ENCODE measurements around the gene MLXIP. TPM values are rescaled to one million over a fixed set of nuclear protein-coding genes. Genes with fewer than 3 reads are reported as not detected.

The MLXIP gene
- total RNA-seq, 1 experiment from 2014 or later = 124 TPM

GRCh38 chr12:122050706-122051105 is 27.9 kb upstream of the MLXIP start:
- ChIA-PET POLR2A (no interaction called here), CTCF (interaction anchor here (0.5 to 0.9 kb wide), 2 partner anchors 76 to 278 kb away, joined by 3 read pairs; no protein-coding TSS in a partner anchor)
- DNase-seq (ENCODE audit: low read depth, low spot score) = no peak
- Histone ChIP-seq H3K36me3 (ENCODE audit: control insufficient read depth, insufficient read depth, low read length) (no peaks in the 10 kb centered on the region), H3K27me3 (ENCODE audit: control insufficient read depth, insufficient read depth, low read length) (no peaks in the 10 kb centered on the region), H3K4me1 (ENCODE audit: control insufficient read depth, insufficient read depth, low read length) (peaks cover 4% of the 10 kb centered on the region; the same call in 1 of the 2 replicates), H3K27ac (ENCODE audit: low read length) (no peak overlapping the region), H3K9me3 (ENCODE audit: control insufficient read depth, insufficient read depth, low read depth, low read length) (no peaks in the 10 kb centered on the region), H3K4me3 (ENCODE audit: low read depth in 2 of 2, low read length in 2 of 2) (no peak overlapping the region)
- in situ Hi-C loops (cut with HindIII; ENCODE audit: low pct_unique_long_range_greater_than_20kb, low sequenced_read_pairs) = no loop called here
- no peak for ATAC-seq
- no TSS peak for BruUV-seq (replicated peaks)
- TF ChIP-seq REST (IDR thresholded peaks at IDR 0.05; ENCODE audit: insufficient read depth in 1 of 2, low read depth in 2 of 2, low read length in 1 of 2) (no peak), CTCF (IDR thresholded peaks at IDR 0.05) (no peak), SIN3A (IDR thresholded peaks at IDR 0.05; ENCODE audit: borderline replicate concordance, insufficient read depth, low read depth, low read length) (no peak), TCF7L2 (IDR thresholded peaks at IDR 0.05; ENCODE audit: low read depth, low read length) (no peak), POLR2AphosphoS5 (IDR thresholded peaks at IDR 0.05; ENCODE audit: low read depth, low read length) (no peak)
- intact Hi-C loops (cut with micrococcal nuclease; ENCODE audit: unreplicated experiment) = loop anchor here (10.0 kb wide), 1 partner anchor 134 kb away; the partner anchor contains the start of gene LRRC43

GRCh38 chr12:122051231-122051876 is 27.2 kb upstream of the MLXIP start:
- Histone ChIP-seq H3K9me3 (ENCODE audit: control insufficient read depth, insufficient read depth, low read depth, low read length) (no peaks in the 10 kb centered on the region), H3K4me1 (ENCODE audit: control insufficient read depth, insufficient read depth, low read length) (peaks cover 4% of the 10 kb centered on the region; the same call in 1 of the 2 replicates), H3K36me3 (ENCODE audit: control insufficient read depth, insufficient read depth, low read length) (no peaks in the 10 kb centered on the region), H3K4me3 (ENCODE audit: low read depth in 2 of 2, low read length in 2 of 2) (no peak overlapping the region), H3K27ac (ENCODE audit: low read length) (no peak overlapping the region), H3K27me3 (ENCODE audit: control insufficient read depth, insufficient read depth, low read length) (no peaks in the 10 kb centered on the region)
- no peak for TF ChIP-seq TCF7L2 (IDR thresholded peaks at IDR 0.05; ENCODE audit: low read depth, low read length)
- TF ChIP-seq CTCF (IDR thresholded peaks at IDR 0.05) = no peak
- no peak for TF ChIP-seq POLR2AphosphoS5 (IDR thresholded peaks at IDR 0.05; ENCODE audit: low read depth, low read length)
- no peak for TF ChIP-seq REST (IDR thresholded peaks at IDR 0.05; ENCODE audit: insufficient read depth in 1 of 2, low read depth in 2 of 2, low read length in 1 of 2)
- no peak for TF ChIP-seq SIN3A (IDR thresholded peaks at IDR 0.05; ENCODE audit: borderline replicate concordance, insufficient read depth, low read depth, low read length)
- no peak for DNase-seq (ENCODE audit: low read depth, low spot score)
- ATAC-seq = 0 out of 2 replicates have a peak, but pooled peaks have one; percentile 25
- in situ Hi-C loops (cut with HindIII; ENCODE audit: low pct_unique_long_range_greater_than_20kb, low sequenced_read_pairs) (no loop called here), intact Hi-C loops (cut with micrococcal nuclease; ENCODE audit: unreplicated experiment) (loop anchor here (10.0 kb wide), 1 partner anchor 133 kb away; the partner anchor contains the start of gene LRRC43)
- POLR2A ChIA-PET = interaction anchor here (0.6 kb wide), 1 partner anchor 142 kb away, joined by 3 read pairs; no protein-coding TSS in a partner anchor
- no TSS peak for BruUV-seq (replicated peaks)
- CTCF ChIA-PET = interaction anchor here (0.5 to 0.9 kb wide), 3 partner anchors 73 to 278 kb away, joined by 3 read pairs; no protein-coding TSS in a partner anchor

Data from Panc1 (cell line).